ENCODE measurements around the gene GPR158.

- TF ChIP-seq EZH2phosphoT487 (IDR thresholded peaks at IDR 0.05; ENCODE audit: borderline replicate concordance, low read depth, low read length), result no peak
- no peak for TF ChIP-seq CTCF (conservative IDR thresholded peaks at IDR 0.05; ENCODE audit: low read length)
Observed at GRCh38 chr10:25614652-25615051, 439.9 kb downstream of the GPR158 start.

All from OCI-LY7 (cell line).